Upper lobe of left lung (tissue), 4 donors: Measurements from ENCODE around the gene PEX12.

Experiments
- POLR2A ChIP-seq, 4 donors: fragments of 450-650 bp; IDR thresholded peaks; one replicate each; pipeline ENCODE4 v1.5.1; 2016 to 2017; ENCODE audit warnings: antibody characterized with exemption in 4 of 4, mild to moderate bottlenecking in 2 of 4
- TF ChIP-seq, protein P1 (sequence below), 6 experiments: fragments of 450-650 bp in 4 of 6; fragments of 200-600 bp in 2 of 6; sonication (generic) in 2 of 6; IDR thresholded peaks; one replicate each; pipeline ENCODE4 v1.5.1; 2016 to 2019; ENCODE audit warnings: antibody characterized with exemption in 6 of 6

DNA sequence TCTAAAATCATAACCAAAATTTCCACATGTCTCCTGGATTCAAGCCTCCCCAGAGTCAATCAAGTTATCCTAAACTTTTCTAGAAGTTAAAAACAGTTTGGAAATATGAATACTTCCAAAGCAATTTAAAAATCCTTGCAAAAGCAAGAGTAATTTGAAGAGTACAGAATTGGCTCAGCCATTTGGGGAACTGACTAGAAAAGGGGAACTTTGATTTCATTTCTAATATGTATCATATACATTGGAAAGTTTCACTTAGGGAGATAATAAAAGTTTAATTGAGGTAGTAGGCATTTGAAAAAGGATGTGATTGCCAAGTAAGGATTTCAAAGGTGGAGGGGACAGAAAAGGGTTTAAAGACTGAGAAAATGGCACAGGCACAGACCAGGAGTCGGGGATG is 31.9 kb downstream of the PEX12 start:
- no peak for TF ChIP-seq POLR2A (IDR thresholded peaks at IDR 0.05)
- TF ChIP-seq, protein P1, sequence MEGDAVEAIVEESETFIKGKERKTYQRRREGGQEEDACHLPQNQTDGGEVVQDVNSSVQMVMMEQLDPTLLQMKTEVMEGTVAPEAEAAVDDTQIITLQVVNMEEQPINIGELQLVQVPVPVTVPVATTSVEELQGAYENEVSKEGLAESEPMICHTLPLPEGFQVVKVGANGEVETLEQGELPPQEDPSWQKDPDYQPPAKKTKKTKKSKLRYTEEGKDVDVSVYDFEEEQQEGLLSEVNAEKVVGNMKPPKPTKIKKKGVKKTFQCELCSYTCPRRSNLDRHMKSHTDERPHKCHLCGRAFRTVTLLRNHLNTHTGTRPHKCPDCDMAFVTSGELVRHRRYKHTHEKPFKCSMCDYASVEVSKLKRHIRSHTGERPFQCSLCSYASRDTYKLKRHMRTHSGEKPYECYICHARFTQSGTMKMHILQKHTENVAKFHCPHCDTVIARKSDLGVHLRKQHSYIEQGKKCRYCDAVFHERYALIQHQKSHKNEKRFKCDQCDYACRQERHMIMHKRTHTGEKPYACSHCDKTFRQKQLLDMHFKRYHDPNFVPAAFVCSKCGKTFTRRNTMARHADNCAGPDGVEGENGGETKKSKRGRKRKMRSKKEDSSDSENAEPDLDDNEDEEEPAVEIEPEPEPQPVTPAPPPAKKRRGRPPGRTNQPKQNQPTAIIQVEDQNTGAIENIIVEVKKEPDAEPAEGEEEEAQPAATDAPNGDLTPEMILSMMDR (IDR thresholded peaks at IDR 0.05): no peak
